Esophagus muscularis mucosa (tissue), 4 donors: Measurements from ENCODE around the gene VPS37C.

Experiments
- EP300 ChIP-seq: sonication (generic); formaldehyde crosslinking; IDR thresholded peaks from one replicate; pipeline ENCODE4 v1.6.1; 2017; ENCODE audit warnings: antibody characterized with exemption
- POLR2A ChIP-seq: fragments of 450-650 bp; IDR thresholded peaks from one replicate; pipeline ENCODE4 v1.6.1; 2017; ENCODE audit warnings: antibody characterized with exemption, moderate library complexity, mild to moderate bottlenecking, low read depth
- POLR2AphosphoS5 ChIP-seq, 2 donors: sonication (generic); formaldehyde crosslinking; IDR thresholded peaks; one replicate each; pipeline ENCODE4 v1.6.1; 2017; ENCODE audit warnings: antibody characterized with exemption in 2 of 2
- TF ChIP-seq, protein P1 (sequence below), 3 experiments: fragments of 200-600 bp in 2 of 3; fragments of 450-650 bp in 1 of 3; sonication (generic) in 2 of 3; IDR thresholded peaks; one replicate each; pipeline ENCODE4 v1.5.1; 2017 to 2019; ENCODE audit warnings: antibody characterized with exemption in 3 of 3, mild to moderate bottlenecking in 2 of 3, moderate library complexity in 1 of 3

DNA sequence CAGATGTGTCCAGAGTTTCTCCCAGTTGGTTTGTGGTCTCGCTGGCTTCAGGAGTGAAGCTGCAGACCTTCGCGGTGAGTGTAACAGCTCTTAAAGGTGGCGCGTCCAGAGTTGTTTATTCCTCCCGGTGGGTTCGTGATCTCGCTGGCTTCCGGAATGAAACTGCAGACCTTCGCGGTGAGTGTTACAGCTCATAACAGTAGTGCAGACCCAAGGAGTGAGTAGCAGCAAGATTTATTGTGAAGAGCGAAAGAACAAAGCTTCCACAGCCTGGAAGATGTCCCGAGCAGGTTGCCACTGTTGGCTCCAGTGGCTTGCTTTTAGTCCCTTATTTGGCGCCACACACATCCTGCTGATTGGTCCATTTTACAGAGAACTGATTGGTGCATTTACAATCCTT, 40.2 kb upstream of the VPS37C start:
- TF ChIP-seq EP300 (no peak), POLR2AphosphoS5 (IDR thresholded peaks at IDR 0.05) (no peak), POLR2A (no peak)
- TF ChIP-seq, protein P1, sequence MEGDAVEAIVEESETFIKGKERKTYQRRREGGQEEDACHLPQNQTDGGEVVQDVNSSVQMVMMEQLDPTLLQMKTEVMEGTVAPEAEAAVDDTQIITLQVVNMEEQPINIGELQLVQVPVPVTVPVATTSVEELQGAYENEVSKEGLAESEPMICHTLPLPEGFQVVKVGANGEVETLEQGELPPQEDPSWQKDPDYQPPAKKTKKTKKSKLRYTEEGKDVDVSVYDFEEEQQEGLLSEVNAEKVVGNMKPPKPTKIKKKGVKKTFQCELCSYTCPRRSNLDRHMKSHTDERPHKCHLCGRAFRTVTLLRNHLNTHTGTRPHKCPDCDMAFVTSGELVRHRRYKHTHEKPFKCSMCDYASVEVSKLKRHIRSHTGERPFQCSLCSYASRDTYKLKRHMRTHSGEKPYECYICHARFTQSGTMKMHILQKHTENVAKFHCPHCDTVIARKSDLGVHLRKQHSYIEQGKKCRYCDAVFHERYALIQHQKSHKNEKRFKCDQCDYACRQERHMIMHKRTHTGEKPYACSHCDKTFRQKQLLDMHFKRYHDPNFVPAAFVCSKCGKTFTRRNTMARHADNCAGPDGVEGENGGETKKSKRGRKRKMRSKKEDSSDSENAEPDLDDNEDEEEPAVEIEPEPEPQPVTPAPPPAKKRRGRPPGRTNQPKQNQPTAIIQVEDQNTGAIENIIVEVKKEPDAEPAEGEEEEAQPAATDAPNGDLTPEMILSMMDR (IDR thresholded peaks at IDR 0.05), result no peak
